ENCODE measurements around the gene ARAP1.
A peak's percentile ranks its signal among the peaks of the same experiment; 100 is the strongest.

Gene ARAP1

GRCh38 chr11:72752088-72752914 lies at the start of gene ARAP1:
Gene ARAP1, minus strand, starts transcription at chr11:72752408. Its CDS starts 25,280 bp downstream, at chr11:72727128.
- TF ChIP-seq, protein P1, sequence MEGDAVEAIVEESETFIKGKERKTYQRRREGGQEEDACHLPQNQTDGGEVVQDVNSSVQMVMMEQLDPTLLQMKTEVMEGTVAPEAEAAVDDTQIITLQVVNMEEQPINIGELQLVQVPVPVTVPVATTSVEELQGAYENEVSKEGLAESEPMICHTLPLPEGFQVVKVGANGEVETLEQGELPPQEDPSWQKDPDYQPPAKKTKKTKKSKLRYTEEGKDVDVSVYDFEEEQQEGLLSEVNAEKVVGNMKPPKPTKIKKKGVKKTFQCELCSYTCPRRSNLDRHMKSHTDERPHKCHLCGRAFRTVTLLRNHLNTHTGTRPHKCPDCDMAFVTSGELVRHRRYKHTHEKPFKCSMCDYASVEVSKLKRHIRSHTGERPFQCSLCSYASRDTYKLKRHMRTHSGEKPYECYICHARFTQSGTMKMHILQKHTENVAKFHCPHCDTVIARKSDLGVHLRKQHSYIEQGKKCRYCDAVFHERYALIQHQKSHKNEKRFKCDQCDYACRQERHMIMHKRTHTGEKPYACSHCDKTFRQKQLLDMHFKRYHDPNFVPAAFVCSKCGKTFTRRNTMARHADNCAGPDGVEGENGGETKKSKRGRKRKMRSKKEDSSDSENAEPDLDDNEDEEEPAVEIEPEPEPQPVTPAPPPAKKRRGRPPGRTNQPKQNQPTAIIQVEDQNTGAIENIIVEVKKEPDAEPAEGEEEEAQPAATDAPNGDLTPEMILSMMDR (conservative IDR thresholded peaks at IDR 0.05; ENCODE audit: low read depth, low read length), result no peak
- Histone ChIP-seq H3K27me3 (ENCODE audit: insufficient read depth, low read depth) (no peaks in the 10 kb centered on the region), H3K4me3 (IDR thresholded peaks at IDR 0.05; ENCODE audit: insufficient read depth, low read depth, low read length) (no peak within 1 kb of the TSS), H3K4me2 (peak within 1 kb of the TSS; percentile 82), H3K4me1 (ENCODE audit: low read depth, poor library complexity, severe bottlenecking) (peaks cover 12% of the 10 kb centered on the region), H3K27ac (no peak within 1 kb of the TSS), H2AFZ (ENCODE audit: low read depth) (peak within 1 kb of the TSS; percentile 91), H3K9ac (peak within 1 kb of the TSS; percentile 65), H4K20me1 (ENCODE audit: insufficient read depth) (no peaks in the 10 kb centered on the region), H3K36me3 (ENCODE audit: insufficient read depth) (no peaks in the 10 kb centered on the region), H3K79me2 (ENCODE audit: insufficient read depth, low read depth) (peaks cover 9% of the 10 kb centered on the region; the same call in 1 of the 2 replicates)

- Histone ChIP-seq H3K4me3 (IDR thresholded peaks at IDR 0.05; ENCODE audit: insufficient read depth, low read depth, low read length) (no peak overlapping the region), H3K9ac (no peak overlapping the region), H3K79me2 (ENCODE audit: insufficient read depth, low read depth) (no peaks in the 10 kb centered on the region), H4K20me1 (ENCODE audit: insufficient read depth) (no peaks in the 10 kb centered on the region), H2AFZ (ENCODE audit: low read depth) (no peak overlapping the region), H3K27me3 (ENCODE audit: insufficient read depth, low read depth) (no peaks in the 10 kb centered on the region), H3K27ac (no peak overlapping the region), H3K36me3 (ENCODE audit: insufficient read depth) (no peaks in the 10 kb centered on the region), H3K4me2 (no peak overlapping the region), H3K4me1 (ENCODE audit: low read depth, poor library complexity, severe bottlenecking) (peaks cover 5% of the 10 kb centered on the region)
- TF ChIP-seq, protein P1 (conservative IDR thresholded peaks at IDR 0.05; ENCODE audit: low read depth, low read length), result no peak
These were observed 47.2 kb upstream of the ARAP1 start for GRCh38 chr11:72799441-72799840.

DNA sequence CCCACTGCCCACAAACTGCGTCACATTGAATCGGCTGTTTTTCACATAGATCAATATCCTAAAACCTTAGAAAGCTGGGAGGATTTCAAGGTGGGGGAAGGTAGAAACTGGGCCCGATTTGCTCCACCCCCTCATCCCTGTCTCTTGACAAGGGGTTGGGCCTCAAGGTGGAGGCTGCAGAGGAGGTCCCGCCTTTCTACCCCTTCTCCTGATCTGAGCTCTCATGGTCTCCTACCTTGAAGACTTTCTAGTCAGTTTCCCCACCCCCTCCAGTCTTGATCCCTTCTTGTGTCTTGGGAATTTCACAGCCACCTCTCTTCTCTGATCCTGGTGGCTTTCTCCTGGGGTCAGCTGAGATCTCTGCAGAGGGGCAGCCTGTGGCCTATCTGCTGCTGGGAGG lies 46.2 kb upstream of the ARAP1 start:
- Histone ChIP-seq H3K4me3 (IDR thresholded peaks at IDR 0.05; ENCODE audit: insufficient read depth, low read depth, low read length) (no peak overlapping the region), H3K27ac (no peak overlapping the region), H3K4me1 (ENCODE audit: low read depth, poor library complexity, severe bottlenecking) (peaks cover 10% of the 10 kb centered on the region), H3K79me2 (ENCODE audit: insufficient read depth, low read depth) (no peaks in the 10 kb centered on the region), H2AFZ (ENCODE audit: low read depth) (no peak overlapping the region), H3K9ac (no peak overlapping the region), H4K20me1 (ENCODE audit: insufficient read depth) (no peaks in the 10 kb centered on the region), H3K36me3 (ENCODE audit: insufficient read depth) (no peaks in the 10 kb centered on the region), H3K27me3 (ENCODE audit: insufficient read depth, low read depth) (no peaks in the 10 kb centered on the region), H3K4me2 (no peak overlapping the region)
- TF ChIP-seq, protein P1 (conservative IDR thresholded peaks at IDR 0.05; ENCODE audit: low read depth, low read length), result no peak

GRCh38 chr11:72793425-72794367 lies 41.5 kb upstream of the ARAP1 start, which contains the start of gene STARD10:
Gene STARD10, minus strand, starts transcription at chr11:72794047. Its CDS starts 12,866 bp downstream, at chr11:72781181.
- Histone ChIP-seq H2AFZ (ENCODE audit: low read depth) (peak within 1 kb of the TSS; percentile 89), H3K79me2 (ENCODE audit: insufficient read depth, low read depth) (no peaks in the 10 kb centered on the region), H3K4me1 (ENCODE audit: low read depth, poor library complexity, severe bottlenecking) (peaks cover 19% of the 10 kb centered on the region), H3K4me2 (peak within 1 kb of the TSS; percentile 63), H3K27me3 (ENCODE audit: insufficient read depth, low read depth) (no peaks in the 10 kb centered on the region), H4K20me1 (ENCODE audit: insufficient read depth) (no peaks in the 10 kb centered on the region), H3K9ac (peak within 1 kb of the TSS; percentile 49; the same call in 1 of the 2 replicates), H3K4me3 (IDR thresholded peaks at IDR 0.05; ENCODE audit: insufficient read depth, low read depth, low read length) (no peak within 1 kb of the TSS), H3K36me3 (ENCODE audit: insufficient read depth) (no peaks in the 10 kb centered on the region), H3K27ac (peak within 1 kb of the TSS; percentile 74)
- TF ChIP-seq, protein P1 (conservative IDR thresholded peaks at IDR 0.05; ENCODE audit: low read depth, low read length), result peak; percentile 96

Data from KMS-11 (cell line).